ENCODE results near the gene LRIT3. TPM values are rescaled to one million over a fixed set of nuclear protein-coding genes. Genes with fewer than 3 reads are reported as not detected.

Gene LRIT3
- total and polyA plus RNA-seq, 7 experiments from 2014 or later: 0.15 to 0.41 (median 0.27) TPM; not detected in 1

Other genes starting within 250 kb of the LRIT3 start
- gene CASP6, start 144.7 kb upstream of the LRIT3 start, total RNA-seq: 10 to 100 TPM in 4 of 5 experiments, 1 to 10 TPM in 1; 9.3 to 29.9 (median 23.6) TPM
- 10 to 100 TPM; 63.1 to 85.8 TPM for gene CASP6, start 144.7 kb upstream of the LRIT3 start, polyA plus RNA-seq
- 10 to 100 TPM; 11.5 to 15.4 (median 14.5) TPM for gene PLA2G12A, start 118.0 kb upstream of the LRIT3 start, total RNA-seq
- 10 to 100 TPM; 47.8 to 48.4 TPM for gene PLA2G12A, start 118.0 kb upstream of the LRIT3 start, polyA plus RNA-seq
- not detected for gene CFI, start 46.1 kb upstream of the LRIT3 start, total RNA-seq
- not detected for gene CFI, start 46.1 kb upstream of the LRIT3 start, polyA plus RNA-seq
- gene GAR1, start 32.3 kb upstream of the LRIT3 start, total RNA-seq: 10 to 100 TPM in 4 of 5 experiments, 1 to 10 TPM in 1; 9.5 to 24.8 (median 10.3) TPM
- 10 to 100 TPM; 16.4 to 18.6 TPM for gene GAR1, start 32.3 kb upstream of the LRIT3 start, polyA plus RNA-seq
- under 1 TPM in 1 of 5 experiments, not detected in 4; 0.49 TPM for gene RRH, start 20.1 kb upstream of the LRIT3 start, total RNA-seq
- not detected for gene RRH, start 20.1 kb upstream of the LRIT3 start, polyA plus RNA-seq
- gene EGF, start 64.8 kb downstream of the LRIT3 start, total RNA-seq: under 1 TPM in 1 of 5 experiments, not detected in 4; 0.86 TPM
- gene EGF, start 64.8 kb downstream of the LRIT3 start, polyA plus RNA-seq: not detected